Left kidney (tissue), 2 donors: Measurements from ENCODE around the gene PPP1R16B. TPM values are rescaled to one million over a fixed set of nuclear protein-coding genes. Genes with fewer than 3 reads are reported as not detected.
"Not testable (repeated sequence)": the region's sequence is repeated elsewhere in the genome, so short reads cannot be mapped to it uniquely, and the experiment has no call there.

Source experiments
- DNase-seq: peaks from one replicate; pipeline ENCODE4 v3.0.0-alpha.2; 2013
- polyA plus RNA-seq: library from polyadenylated mRNA; unstranded; fragments of 120-200 nt; gene quantifications from one replicate; pipeline ENCODE4 v1.2.1, GENCODE V29; 2013; ENCODE audit not compliant: insufficient read length

PPP1R16B gene
- polyA plus RNA-seq, 1 donor = 6.9 TPM

DNA sequence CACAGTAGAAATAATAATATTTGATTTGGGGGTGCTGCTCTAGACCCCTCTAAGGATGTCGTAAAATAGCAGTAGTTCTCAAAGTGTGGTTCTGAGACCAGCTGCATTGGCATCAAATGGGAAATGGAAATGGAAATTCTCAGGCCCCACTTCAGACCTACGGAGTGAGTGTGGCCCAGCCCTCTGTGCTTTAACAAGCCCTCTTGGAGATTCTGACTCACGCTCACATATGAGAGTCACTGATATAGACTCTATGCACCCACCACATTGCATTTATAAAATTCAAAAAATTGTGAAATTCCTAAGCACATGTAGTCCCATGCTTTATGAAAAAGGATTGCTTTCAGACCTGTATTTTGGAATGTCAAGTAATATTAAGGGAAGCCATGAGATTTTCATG lies 14.2 kb upstream of the PPP1R16B start:
- DNase-seq = no peak

DNA sequence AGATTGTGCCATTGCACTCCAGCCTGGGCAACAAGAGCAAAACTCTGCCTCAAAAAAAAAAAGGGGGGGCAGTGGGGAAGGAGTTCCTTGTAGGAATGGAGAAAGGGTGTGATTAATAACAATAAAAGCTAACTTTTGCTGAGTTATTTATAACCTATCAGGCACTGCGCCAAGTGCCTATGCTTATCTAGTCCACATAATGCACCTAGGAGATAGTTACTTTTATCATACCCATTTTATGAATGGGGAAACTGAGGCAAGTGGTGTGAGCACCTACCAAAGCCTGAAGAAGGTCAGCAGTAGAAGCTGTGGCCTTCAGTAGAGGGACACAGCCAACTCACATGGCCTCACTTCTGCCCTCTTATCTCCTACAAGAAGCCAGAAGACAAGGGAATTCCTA lies 13.6 kb upstream of the PPP1R16B start:
- DNase-seq = no peak

DNA sequence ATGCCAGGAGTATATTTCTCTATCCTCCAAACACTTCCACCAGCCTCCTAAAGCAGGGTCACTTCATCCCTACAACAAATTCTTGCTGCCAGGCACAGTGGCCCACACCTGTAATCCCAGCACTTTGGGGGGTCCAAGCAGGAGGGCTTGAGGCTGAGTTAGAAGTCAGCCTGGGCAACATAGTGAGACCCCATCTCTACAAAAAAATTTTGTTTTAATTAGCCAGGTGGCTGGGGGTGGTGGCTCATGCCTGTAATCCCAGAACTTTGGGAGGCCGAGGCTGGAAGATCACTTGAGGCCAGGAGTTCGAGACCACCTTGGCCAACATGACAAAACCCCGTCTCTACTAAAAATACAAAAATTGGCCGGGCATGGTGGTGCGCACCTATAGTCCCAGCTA lies 11.4 kb upstream of the PPP1R16B start:
- DNase-seq = not testable (repeated sequence)

DNA sequence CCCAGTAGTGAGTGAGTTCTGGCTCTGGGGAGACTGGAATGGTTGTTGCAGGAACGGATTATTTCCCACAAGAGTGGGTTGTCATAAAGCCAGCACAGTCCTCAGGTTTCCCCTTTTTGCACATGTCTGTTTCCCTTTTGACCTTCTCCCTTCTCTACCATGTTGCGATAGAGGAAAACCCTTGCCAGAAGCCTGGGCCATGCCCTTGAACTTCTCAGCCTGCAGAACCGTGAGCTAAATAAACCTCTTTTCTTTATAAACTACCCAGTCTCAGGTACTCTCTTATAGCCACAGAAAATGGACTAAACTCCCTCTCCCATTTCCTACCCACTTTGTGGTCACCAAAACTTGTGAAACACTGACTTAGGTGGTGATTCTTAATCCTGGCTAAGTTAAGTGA lies 7.2 kb upstream of the PPP1R16B start:
- DNase-seq = no peak

DNA sequence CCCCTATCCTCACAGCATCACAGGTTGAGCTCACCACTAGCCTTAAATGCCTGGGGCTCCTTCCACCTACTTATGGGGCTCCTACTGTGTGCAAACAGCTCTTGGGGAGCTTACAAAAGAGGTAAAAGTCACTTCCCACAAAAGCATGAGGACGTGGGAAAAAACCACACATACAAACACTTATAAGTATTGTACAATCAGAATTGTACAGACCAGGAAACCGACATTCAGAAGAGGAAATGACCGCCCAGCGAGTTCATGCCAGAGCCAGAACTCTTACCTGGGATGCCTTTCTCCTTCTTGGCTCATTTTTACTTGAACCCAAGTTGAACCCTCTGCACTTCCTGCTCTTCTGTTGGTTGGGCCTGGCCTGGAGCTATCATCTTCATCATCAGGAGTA lies 6.3 kb upstream of the PPP1R16B start:
- DNase-seq = peak; percentile 4

DNA sequence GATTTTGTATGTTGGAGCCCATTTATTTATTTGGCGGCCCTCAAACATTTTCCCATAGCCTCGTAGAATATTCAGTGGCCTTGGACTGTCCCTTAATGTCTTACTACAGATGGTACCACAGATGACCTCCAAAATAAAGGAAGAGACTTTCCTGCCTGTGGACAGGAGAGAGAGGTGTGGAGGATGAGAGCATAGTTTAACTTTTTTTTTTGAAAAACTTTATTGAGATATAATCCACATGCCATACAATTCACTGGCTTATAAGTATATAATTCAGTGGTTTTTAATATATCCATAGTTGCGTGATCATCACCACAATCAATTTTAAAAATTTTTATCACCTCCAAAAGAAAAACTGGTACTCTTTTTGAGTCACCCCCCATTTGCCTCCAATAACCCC lies 4.6 kb upstream of the PPP1R16B start:
- DNase-seq = no peak

DNA sequence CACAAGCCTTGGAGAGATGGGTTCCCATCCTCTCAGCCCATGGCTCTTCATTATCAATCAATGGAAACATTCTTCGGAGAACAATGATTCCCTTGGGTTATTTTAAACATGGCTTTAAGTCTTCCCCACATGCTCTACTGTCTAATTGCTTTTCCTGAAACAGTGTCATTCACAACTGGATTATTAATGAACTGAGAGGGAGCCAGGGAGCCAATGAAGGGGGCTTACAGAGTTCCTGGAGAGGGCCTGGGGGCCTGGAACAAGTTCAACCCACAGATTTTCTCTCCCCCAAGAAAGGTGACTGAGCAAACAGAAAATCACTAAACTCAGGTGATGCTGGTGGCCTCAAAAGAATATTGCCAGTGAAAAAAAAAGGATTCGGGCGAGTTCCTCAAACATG lies 1.3 kb upstream of the PPP1R16B start:
- no peak for DNase-seq

DNA sequence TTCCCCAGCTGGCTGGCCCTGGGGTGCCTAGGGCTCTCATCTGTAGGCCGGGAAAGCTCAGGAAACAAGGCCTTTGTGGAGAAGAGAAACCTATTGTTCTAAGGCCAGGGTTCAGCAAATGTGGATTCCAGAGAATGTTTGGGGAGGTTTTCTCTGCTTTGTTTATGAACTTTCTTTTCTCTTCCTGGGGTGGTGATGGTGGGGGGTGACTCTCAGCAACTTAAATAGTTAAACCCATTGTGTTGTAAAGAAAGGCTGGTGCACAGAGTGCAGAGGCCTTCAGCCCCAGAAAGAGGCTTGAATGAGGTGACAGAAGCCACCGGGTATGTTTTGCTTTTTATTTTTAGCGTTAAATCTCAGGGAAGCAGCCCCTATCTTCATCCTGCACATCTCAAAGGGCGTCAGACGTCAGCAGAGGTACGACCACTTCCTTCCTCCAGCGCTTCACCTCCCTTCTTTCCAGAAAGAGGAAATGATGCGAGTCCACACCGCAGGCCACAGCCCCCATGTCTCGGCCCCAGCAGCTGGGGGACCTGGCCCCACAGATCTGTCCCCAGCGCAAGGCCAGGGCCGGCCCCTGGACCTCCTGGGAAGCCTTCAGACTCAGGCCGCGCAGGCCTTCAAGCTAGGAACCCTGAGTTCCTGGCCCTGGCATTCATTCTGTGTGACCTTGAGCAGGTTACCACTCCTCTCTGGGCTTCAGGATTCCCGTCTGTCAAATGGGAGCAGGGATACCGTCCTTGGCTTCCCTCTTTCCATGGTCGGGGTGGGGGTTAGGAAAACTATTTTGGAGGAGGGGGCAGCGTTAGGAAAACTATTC lies 605 bp upstream of the PPP1R16B start:
- no peak for DNase-seq

DNA sequence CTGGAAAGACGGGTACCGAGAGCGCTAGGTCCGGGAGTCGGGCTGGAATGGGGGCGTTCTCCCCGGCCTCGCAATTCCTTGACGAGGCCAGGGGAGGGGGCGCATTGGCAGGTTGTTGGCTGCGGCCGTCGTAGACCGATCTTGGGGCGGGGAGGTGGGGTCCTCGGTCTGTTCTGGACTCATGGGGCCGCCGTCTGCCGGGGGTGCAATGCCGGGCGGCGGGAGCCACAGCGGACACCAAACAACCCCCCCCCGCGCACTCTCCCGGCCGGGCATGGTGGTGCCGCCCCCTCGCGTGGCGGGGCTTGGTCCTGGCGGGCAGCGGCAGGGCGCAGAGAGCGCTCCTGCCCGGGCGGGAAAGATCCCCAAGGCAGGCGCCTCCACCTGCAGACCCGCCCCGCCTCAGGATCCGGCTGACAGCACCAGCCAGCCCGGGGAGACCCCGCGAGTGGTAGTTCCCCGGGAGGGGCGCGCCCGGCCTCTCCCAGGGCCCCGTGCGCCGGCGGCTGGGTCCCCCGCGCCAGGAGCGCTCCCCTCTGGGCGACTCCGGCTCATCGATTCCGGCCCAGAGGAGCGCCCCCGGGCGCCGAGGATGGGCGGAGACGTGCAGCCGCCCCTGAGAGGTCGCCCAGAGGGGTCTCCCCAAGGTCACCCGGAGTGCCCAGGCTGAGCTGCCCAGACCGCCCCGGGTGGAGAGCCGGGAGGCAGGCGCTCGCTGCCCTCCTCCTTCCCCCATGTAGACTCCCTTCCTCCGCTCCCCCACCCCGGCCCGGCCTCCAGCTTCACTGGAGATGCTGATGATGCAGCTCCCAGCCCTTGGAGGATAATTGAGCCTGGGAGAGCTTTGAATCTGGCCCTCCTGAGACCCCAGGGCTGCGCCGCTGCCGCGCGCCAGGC lies 709 bp downstream of the PPP1R16B start:
- no peak for DNase-seq

DNA sequence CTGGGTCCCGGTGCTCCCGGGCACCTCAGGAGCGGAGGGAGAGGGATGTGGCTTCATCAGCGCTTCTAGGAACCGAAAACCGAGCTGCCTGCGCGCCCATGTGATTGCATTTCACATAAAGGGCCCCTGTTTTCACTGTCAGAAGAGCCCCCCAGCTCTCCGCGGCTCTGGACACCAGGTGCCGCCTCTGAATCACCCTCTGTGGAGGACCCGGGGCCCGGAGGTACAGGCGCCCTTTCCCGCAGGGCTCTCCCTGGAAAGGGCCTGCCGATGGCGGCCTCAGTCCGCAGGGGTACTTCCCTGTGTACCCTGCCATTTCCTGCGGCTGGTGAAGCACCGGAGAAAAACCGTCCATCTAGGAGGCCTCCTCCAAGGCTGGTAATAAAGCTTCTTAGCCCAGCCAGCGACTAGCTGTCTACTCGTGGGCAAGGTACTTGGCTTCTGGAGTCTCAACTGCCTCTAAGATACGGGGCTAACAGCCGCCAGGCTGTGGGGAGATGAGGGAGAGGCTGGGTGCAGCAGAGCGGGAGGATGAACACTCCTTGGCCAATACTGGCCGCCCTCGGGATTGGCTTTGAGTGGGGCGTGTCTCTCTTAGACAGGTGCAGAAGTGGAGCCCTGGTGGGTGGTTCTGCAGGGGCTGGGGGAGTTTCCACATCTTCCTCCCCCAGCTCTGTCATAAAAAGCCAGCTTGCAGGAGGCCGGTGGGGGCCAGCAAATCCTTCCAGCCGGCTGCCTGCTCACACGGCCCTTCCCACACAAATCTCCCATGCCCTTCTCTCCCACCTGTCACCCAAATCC lies 1.6 kb downstream of the PPP1R16B start:
- DNase-seq = no peak

DNA sequence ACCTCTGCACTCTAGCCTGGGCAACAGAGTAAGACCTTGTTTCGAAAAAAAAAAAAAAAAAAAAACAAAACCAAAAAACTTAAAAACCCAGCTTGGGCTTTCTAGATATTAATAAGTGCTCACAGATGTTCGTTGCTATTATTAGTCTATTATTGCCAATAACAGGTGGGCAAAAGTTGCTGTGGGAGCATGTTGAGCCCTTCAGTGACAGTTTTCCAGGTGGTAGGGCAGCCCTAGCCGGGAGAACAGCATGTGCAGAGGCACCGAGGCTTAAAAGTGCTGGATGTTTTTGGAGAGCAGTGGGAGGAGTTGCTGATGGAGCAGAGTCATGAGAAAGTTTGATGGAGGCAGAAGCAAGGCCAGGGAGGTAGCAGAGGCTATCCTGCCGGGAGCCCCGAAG lies 4.4 kb downstream of the PPP1R16B start:
- no peak for DNase-seq

DNA sequence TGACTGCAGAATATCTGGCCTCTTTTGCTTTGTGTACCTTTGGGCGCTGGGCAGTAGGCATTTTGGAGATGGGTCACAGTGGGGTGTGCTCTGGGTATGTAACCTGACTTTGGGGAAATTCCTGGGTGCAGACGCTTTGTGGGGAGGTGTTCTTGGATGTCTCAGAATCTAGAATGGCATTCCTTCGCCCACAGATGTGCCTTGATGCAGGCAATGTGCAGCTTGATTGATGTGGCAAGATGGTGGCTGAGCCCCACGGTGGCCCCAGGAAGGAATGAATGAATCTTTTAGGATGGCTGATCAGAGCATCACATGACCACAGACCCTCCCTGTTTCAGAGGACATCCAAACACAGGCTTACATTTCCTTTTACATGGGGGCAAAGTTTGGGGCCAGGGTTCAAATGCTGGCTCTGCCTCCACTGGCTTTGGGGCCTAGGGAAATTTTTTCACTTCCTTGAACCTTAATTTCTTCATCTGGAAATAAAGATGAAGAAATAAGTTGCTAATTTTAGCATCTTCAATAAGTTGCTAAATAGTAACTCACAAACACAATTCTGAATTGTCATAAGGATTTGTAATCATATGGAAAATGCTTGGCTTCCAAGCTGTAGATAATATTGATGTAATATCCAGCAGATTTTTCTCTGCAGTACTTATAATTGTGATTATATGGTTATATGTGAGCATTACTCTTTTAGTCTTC lies 5.6 kb downstream of the PPP1R16B start:
- DNase-seq = no peak

DNA sequence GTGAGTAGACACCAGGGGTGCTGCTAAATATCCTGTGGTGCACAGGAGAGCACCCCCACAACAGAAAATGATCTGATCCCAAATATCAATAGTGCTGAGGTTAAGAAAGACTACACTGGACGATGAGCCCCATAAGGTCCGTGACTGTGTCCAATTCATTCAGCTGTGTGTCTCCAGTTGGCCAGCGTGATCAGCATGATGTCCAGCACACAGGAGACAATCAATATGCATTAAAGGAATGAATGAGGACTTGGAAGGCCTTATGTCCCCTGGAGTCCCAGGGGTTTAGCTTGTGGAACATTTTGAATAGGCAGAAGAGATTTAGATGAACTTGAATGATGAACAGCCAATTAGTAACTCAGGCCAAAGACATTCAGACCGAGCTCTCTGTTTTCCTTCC lies 6.3 kb downstream of the PPP1R16B start:
- no peak for DNase-seq

DNA sequence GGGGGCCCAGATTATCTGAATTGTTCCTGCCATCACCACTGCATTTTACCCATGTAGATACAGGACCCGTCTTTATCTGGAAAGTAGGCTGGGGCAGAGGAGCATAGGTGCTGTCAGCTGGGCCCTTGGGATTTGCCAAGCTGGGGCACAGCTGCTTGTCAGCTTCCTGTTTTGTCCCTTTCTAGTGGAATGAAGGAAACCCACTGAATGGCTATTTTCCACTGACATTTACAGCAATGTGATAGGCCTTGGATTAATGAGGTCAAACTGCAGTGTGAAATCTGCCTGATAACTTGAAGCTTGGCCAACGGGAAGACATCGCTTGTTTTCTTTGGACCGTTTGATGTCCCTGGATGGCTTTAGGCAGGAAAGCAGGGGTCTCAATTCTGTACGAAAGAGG lies 6.7 kb downstream of the PPP1R16B start:
- no peak for DNase-seq

DNA sequence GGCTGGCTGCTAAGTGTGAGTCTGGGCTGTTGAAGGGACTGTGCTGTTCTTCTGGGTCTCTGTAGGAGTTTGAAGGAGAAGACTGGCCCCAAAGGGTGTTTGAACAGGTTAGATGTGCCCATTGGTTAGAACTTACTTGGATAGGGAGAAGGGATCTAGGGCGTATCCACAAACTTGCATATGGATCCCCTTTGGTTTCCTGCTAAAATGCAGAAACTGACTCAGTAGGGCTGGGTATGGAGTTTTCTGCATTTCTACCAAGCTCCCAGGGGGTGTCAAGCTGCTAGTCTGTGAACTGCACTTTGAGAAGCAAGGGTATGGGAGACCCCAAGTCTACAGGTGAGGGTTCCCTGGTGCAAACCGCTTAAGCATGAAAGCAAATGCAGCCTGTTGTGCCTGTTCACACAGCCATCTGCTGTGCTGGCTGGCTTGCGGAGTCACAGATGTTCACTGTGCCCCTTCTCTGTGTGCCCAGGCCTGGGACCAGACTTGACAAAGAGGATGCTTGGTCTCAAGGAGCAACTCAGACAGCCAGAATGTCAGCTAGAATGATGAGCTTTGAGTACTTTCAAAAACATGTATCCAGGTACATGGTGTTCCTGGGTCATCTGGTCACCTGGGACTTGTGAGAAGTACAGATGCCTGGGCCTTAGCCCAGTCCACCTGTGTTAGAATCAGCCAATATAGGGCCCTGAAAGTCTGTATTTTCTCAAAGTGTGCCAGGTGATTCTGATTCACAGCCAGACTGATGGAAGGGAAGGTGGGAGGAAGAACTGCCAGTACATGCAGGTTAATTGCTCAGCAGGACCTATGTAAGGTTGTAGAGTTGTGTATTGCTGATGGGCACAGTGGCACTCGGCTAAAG lies 7.4 kb downstream of the PPP1R16B start:
- no peak for DNase-seq

DNA sequence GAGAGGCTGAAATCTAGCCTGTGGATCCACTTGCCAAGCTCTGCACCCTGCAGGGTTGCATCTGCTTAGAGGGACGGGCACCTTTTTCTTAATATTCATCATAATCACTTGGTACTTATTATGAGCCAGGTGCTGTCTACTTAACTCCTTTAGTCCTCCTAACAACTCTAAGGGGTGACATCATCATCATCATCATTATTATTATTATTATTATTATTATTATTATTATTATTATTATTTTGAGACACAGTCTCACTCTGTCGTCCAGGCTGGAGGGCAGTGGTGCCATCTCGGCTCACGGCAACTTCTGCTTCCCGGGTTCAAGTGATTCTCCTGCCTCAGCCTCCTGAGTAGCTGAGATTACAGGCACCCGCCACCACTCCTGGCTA lies 8.1 kb downstream of the PPP1R16B start:
- DNase-seq = not testable (repeated sequence)

DNA sequence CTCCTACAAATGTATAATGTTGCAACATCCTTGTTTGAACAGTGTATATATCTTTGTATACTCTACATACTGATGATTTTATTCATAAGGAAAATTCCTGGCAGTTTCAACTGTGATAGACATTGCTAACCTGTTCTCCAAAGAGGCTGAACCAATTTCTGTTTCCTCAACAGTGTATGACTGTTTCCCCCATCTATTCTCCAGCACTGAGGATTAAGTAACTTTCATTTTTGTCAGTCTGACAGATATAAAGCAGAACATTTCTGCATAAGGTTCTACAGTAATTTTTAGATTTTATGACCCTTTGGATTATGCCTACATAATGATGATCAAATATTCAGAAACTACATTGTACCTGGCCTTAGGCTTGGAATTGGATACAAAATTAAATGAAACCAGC lies 9.9 kb downstream of the PPP1R16B start:
- no peak for DNase-seq

DNA sequence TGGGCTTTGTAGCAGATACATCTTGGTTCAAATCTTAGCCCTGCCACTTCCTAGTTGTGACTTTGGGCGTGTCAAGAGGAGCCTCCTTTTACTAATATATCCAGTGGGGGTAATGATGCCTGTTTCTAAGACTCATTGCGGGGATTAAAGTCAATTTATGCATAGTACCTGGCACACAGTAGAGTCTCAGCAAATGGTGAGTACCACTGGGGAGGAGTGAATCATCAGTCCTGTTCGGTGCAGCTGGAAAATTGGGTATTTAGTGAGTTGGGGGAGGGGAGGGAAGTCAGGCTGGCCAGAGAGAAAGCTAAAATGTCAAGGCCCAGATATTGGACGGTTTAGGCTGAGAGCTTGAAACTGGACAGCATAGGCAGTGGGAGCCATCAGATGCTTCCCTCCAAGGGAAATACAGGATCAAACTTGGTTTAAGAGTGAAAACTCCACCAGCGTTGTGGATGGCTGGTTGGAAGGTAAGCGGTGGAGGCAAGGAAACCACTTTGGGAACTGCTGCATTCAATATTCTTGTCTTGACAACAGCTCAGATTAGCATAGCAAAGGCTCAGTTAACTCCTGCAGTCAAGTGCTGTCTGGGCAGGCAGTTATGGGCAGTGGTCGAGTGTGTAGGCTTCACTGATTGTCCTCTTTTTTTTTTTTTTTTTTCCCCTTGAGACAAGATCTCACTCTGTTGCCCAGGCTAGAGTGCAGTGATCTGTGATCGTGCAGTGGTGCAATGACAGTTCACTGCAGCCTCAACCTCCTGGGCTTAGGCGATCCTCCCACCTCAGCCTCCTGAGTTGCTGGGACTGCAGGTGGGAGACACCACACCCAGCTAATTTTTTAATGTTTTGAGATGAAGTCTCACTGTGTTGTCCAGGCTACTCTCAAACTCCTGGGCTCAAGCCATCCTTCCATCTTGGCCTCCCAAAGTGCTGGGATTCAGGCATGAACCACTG lies 12.9 kb downstream of the PPP1R16B start:
- no peak for DNase-seq

DNA sequence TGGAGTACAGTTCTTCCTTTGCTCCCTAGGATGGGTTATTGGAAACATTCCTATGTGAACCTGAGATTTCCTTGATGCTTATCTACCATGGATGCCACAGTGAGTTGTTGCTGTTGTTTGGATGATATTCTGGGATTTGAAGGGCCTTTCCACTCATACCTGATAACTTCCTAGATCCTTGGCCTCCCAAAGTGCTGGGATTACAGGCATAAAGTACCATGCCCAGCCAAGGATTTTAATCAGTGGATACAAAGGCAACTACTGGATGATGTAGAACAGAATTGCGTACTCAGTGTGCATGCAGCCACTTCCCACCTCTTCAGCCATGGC lies 20.0 kb downstream of the PPP1R16B start:
- DNase-seq = no peak
